Osteoblast (primary cell): ENCODE results near the gene SORD. TPM values are rescaled to one million over a fixed set of nuclear protein-coding genes. Genes with fewer than 3 reads are reported as not detected.
A peak's percentile ranks its signal among the peaks of the same experiment; 100 is the strongest.
"Not testable (repeated sequence)": the region's sequence is repeated elsewhere in the genome, so short reads cannot be mapped to it uniquely, and the experiment has no call there.

Experiments used
- DNase-seq: peaks from one replicate; pipeline ENCODE4 v3.0.0; 2011; ENCODE audit warnings: low spot score, mixed read lengths; ENCODE audit not compliant: insufficient read length; ENCODE audit errors: missing footprints
- H2AFZ ChIP-seq: 2 replicates; pipeline ENCODE4 v1.6.0; 2011; ENCODE audit warnings: mild to moderate bottlenecking, low read length
- H3K27ac ChIP-seq: 2 replicates; pipeline ENCODE4 v1.5.1; 2011; ENCODE audit warnings: mild to moderate bottlenecking, low read depth, low read length, moderate library complexity
- H3K27me3 ChIP-seq: 2 replicates; pipeline ENCODE4 v1.6.0; 2012; ENCODE audit warnings: mild to moderate bottlenecking, control low read depth, inconsistent platforms, low read length, moderate library complexity; ENCODE audit not compliant: insufficient read depth
- H3K36me3 ChIP-seq: 2 replicates; pipeline ENCODE4 v1.5.1; 2011; ENCODE audit warnings: mild to moderate bottlenecking, low read length, control low read depth, moderate library complexity; ENCODE audit not compliant: insufficient read depth
- H3K4me1 ChIP-seq: 2 replicates; pipeline ENCODE4 v1.5.1; 2011; ENCODE audit warnings: mild to moderate bottlenecking, low read length, control low read depth, moderate library complexity; ENCODE audit not compliant: insufficient read depth
- H3K4me2 ChIP-seq: 2 replicates; pipeline ENCODE4 v1.6.0; 2011; ENCODE audit warnings: mild to moderate bottlenecking, low read length; ENCODE audit not compliant: insufficient read depth
- H3K4me3 ChIP-seq: fragments of 200-600 bp; sonication (generic); 3 replicates; pipeline ENCODE4 v1.5.1; 2012; ENCODE audit warnings: mild to moderate bottlenecking, low read length, inconsistent platforms; ENCODE audit not compliant: insufficient read depth
- H3K79me2 ChIP-seq: 2 replicates; pipeline ENCODE4 v1.6.0; 2012; ENCODE audit warnings: mild to moderate bottlenecking, low read length, control low read depth, inconsistent platforms; ENCODE audit not compliant: insufficient read depth
- H3K9me3 ChIP-seq: 2 replicates; pipeline ENCODE4 v1.5.1; 2011; ENCODE audit warnings: low read depth, low read length, control low read depth
- H4K20me1 ChIP-seq: 2 replicates; pipeline ENCODE4 v1.6.0; 2012; ENCODE audit warnings: mild to moderate bottlenecking, low read length, control low read depth; ENCODE audit not compliant: insufficient read depth
- CTCF ChIP-seq: IDR thresholded peaks from 2 replicates; pipeline ENCODE4 v1.5.1; 2011; ENCODE audit warnings: mild to moderate bottlenecking, low read depth, low read length, moderate library complexity; ENCODE audit errors: extremely low read depth
- total RNA-seq: library from RNA; depleted of rRNA; stranded (reverse); fragments of >200 nt; gene quantifications from 2 replicates; pipeline ENCODE4 v1.2.3, GENCODE V29; 2012

The SORD gene
- total RNA-seq: 9.8 and 12.4 TPM in 2 replicates

- H3K4me1 ChIP-seq: peaks cover 11% of the 10 kb centered on the region
- H3K9me3 ChIP-seq: no peaks in the 10 kb centered on the region
- H3K4me3 ChIP-seq: peak within 1 kb of the TSS; percentile 85
- H3K27me3 ChIP-seq: no peaks in the 10 kb centered on the region
- no peaks in the 10 kb centered on the region for H3K36me3 ChIP-seq
- H2AFZ ChIP-seq: peak within 1 kb of the TSS; percentile 98
- H3K79me2 ChIP-seq: no peaks in the 10 kb centered on the region
- peak within 1 kb of the TSS; percentile 95 for H3K4me2 ChIP-seq
- DNase-seq: peak; percentile 98
- peak within 1 kb of the TSS; percentile 60 for H3K27ac ChIP-seq
- H4K20me1 ChIP-seq: no peaks in the 10 kb centered on the region
- no peak for TF ChIP-seq CTCF
These were observed at the start of gene SORD for GRCh38 chr15:45022871-45023658. Gene SORD (plus strand): TSS chr15:45023195. CDS start chr15:45023284, 89 bp downstream.

- H3K4me1 ChIP-seq: not testable (repeated sequence)
These were observed 46.8 kb upstream of the SORD start for GRCh38 chr15:44976183-44976582.

GRCh38 chr15:44977781-44978180, 45.2 kb upstream of the SORD start:
- not testable (repeated sequence) for H3K27ac ChIP-seq, H3K36me3 ChIP-seq, H3K4me1 ChIP-seq, H3K4me2 ChIP-seq, H3K9me3 ChIP-seq, H3K4me3 ChIP-seq, H3K79me2 ChIP-seq, H4K20me1 ChIP-seq, DNase-seq, H3K27me3 ChIP-seq, H2AFZ ChIP-seq

More at GRCh38 chr15:44976183-44976582, 46.8 kb upstream of the SORD start:
- not testable (repeated sequence) for DNase-seq, H2AFZ ChIP-seq, H3K9me3 ChIP-seq, H3K27me3 ChIP-seq, H3K79me2 ChIP-seq, H3K4me2 ChIP-seq, H3K27ac ChIP-seq, H3K36me3 ChIP-seq, H3K4me3 ChIP-seq, H4K20me1 ChIP-seq

GRCh38 chr15:44979617-44980339, 43.2 kb upstream of the SORD start:
- H3K4me1 ChIP-seq, DNase-seq, H3K9me3 ChIP-seq, H3K79me2 ChIP-seq, H3K4me3 ChIP-seq, H2AFZ ChIP-seq, H3K27ac ChIP-seq, H3K36me3 ChIP-seq, H3K27me3 ChIP-seq, H3K4me2 ChIP-seq, H4K20me1 ChIP-seq: not testable (repeated sequence)

GRCh38 chr15:44984144-44984543, 38.9 kb upstream of the SORD start:
- not testable (repeated sequence) for H3K4me3 ChIP-seq, DNase-seq, H4K20me1 ChIP-seq, H3K9me3 ChIP-seq, H3K4me1 ChIP-seq, H3K27me3 ChIP-seq, H3K79me2 ChIP-seq, H3K4me2 ChIP-seq, H2AFZ ChIP-seq, H3K36me3 ChIP-seq, H3K27ac ChIP-seq

- not testable (repeated sequence) for H3K79me2 ChIP-seq, H3K27me3 ChIP-seq, H3K27ac ChIP-seq, H3K36me3 ChIP-seq, H2AFZ ChIP-seq, H3K4me1 ChIP-seq, H3K4me2 ChIP-seq, H4K20me1 ChIP-seq, H3K4me3 ChIP-seq, H3K9me3 ChIP-seq
- DNase-seq: peak; percentile 1
These were observed 36.5 kb upstream of the SORD start for GRCh38 chr15:44986346-44987055.

- not testable (repeated sequence) for DNase-seq, H3K4me3 ChIP-seq, H3K4me2 ChIP-seq, H3K79me2 ChIP-seq, H4K20me1 ChIP-seq, H3K9me3 ChIP-seq, H3K27ac ChIP-seq, H2AFZ ChIP-seq, H3K4me1 ChIP-seq, H3K36me3 ChIP-seq, H3K27me3 ChIP-seq
These were observed 35.3 kb upstream of the SORD start for GRCh38 chr15:44987711-44988110.
